ENCODE results near the gene THAP11. TPM values are rescaled to one million over a fixed set of nuclear protein-coding genes. Genes with fewer than 3 reads are reported as not detected.

THAP11 gene
- total and polyA plus RNA-seq, 2 of the 4 experiments (the other 2 are of a cell fraction) = 13.3 to 14.5 TPM

DNA sequence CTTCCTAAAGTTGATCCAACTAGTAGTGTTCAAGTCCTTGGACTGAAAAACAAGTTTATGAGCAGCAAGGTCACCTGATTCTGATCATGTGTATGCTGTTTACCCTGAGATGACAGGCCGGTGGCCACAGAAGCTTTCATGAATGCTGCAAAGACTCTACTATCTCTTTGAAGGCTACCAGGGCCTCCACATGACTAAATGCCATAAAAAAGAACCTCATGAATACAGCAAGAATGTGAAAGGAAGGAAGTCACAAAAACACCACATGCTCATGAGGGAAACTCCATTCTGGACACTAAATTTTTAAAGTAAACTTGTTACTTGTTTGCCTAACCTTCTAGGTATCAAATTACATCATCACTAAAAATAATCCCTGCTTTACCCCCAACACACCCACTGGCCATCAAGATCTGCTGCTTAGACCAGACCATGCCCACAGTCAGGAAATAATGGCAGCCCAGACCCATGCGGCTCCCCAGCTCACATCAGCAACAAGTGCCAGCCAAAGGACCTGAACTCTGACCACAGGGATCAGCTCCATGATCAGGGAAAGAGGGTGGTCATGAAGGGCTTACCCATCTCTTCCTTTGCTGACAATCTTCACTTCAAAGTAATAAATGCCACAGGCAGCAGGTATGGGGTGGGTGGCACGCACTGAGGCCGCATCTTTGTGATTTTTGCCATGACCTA, 37.1 kb upstream of the THAP11 start:
- CTCF ChIA-PET = no interaction called here
- no peak overlapping the region for H3K27ac ChIP-seq (ENCODE audit: insufficient read depth, low read length)

More for the DNA sequence above, 37.1 kb upstream of the THAP11 start:
- DNase-seq (peak; percentile 34), ATAC-seq (ENCODE audit: low read depth) (no peak)
- Histone ChIP-seq H2BK15ac (ENCODE audit: low read depth, low read length) (no peak overlapping the region), H3K9ac (ENCODE audit: low read depth, low read length) (no peak overlapping the region), H2BK20ac (ENCODE audit: low read depth, low read length) (no peak overlapping the region), H2AK5ac (ENCODE audit: low read depth, low read length) (no peak overlapping the region), H3K14ac (replicated peaks; ENCODE audit: low read depth, low read length) (no peak overlapping the region), H3K27me3 (ENCODE audit: control insufficient read depth, insufficient read depth, low read length) (no peaks in the 10 kb centered on the region), H3K36me3 (ENCODE audit: control insufficient read depth, insufficient read depth, low read length) (peaks cover 9% of the 10 kb centered on the region), H4K5ac (ENCODE audit: low read depth, low read length) (no peak overlapping the region), H3K18ac (ENCODE audit: low read depth, low read length) (no peak overlapping the region), H2BK120ac (ENCODE audit: low read depth, low read length) (no peak overlapping the region), H2BK5ac (ENCODE audit: low read depth, low read length, poor library complexity, severe bottlenecking) (no peak overlapping the region), H3K56ac (ENCODE audit: extremely low read depth, insufficient read depth, low read length) (no peak overlapping the region), H4K20me1 (ENCODE audit: insufficient read depth, low read length) (peaks cover 20% of the 10 kb centered on the region; the same call in 1 of the 2 replicates), H4K91ac (ENCODE audit: insufficient read depth, low read depth, low read length) (no peak overlapping the region), H3K23ac (ENCODE audit: low read depth, low read length) (no peak overlapping the region), H2AFZ (replicated peaks; ENCODE audit: low read length, poor library complexity) (peak overlapping the region; percentile 56), H3K9me3 (ENCODE audit: control insufficient read depth, insufficient read depth, low read length) (no peaks in the 10 kb centered on the region), H3K4me1 (ENCODE audit: control insufficient read depth, insufficient read depth, low read length) (peaks cover 6% of the 10 kb centered on the region), H4K8ac (ENCODE audit: low read depth in 2 of 2, low read length in 2 of 2) (no peak overlapping the region), H3K9me1 (ENCODE audit: insufficient read depth, low read length) (peaks cover 18% of the 10 kb centered on the region), H3K79me1 (ENCODE audit: low read depth in 1 of 2, low read length in 2 of 2) (peaks cover 24 to 64% of the 10 kb centered on the region in 2 experiments), H3K4ac (ENCODE audit: low read depth, low read length) (peak overlapping the region; percentile 17), H3K4me2 (ENCODE audit: low read depth, low read length) (peak overlapping the region; percentile 98), H2AK9ac (replicated peaks; ENCODE audit: low read depth, low read length, poor library complexity) (peak overlapping the region; percentile 89), H3K4me3 (ENCODE audit: insufficient read depth, low read depth, low read length) (peak overlapping the region; percentile 76)
- dilution Hi-C loops (cut with HindIII; ENCODE audit: low sequenced_read_pairs, unreplicated experiment) = no loop called here
- BruUV-seq (replicated peaks) = no TSS peak
- no CpG with 5 or more reads among the region's 4 CpGs for WGBS, 2 experiments (ENCODE audit: extremely low coverage in 2 of 2, insufficient read length in 1 of 2)
- intact Hi-C loops (cut with micrococcal nuclease) = loop anchor here (5.0 to 10.0 kb wide), 3 partner anchors 88 to 280 kb away; partner anchors contain the start of genes GFOD2 and RIPOR1
- TF ChIP-seq, protein P1, sequence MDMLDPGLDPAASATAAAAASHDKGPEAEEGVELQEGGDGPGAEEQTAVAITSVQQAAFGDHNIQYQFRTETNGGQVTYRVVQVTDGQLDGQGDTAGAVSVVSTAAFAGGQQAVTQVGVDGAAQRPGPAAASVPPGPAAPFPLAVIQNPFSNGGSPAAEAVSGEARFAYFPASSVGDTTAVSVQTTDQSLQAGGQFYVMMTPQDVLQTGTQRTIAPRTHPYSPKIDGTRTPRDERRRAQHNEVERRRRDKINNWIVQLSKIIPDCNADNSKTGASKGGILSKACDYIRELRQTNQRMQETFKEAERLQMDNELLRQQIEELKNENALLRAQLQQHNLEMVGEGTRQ (IDR thresholded peaks at IDR 0.05; ENCODE audit: low read depth, low read length) = peak; percentile 22; the same call in 1 of the 2 replicates
- TF ChIP-seq FOS (IDR thresholded peaks at IDR 0.05; ENCODE audit: low read depth, low read length) = no peak
- peak; percentile 26; the same call in 1 of the 2 replicates for TF ChIP-seq MXI1 (IDR thresholded peaks at IDR 0.05; ENCODE audit: borderline replicate concordance, low read depth, low read length)
- POLR2A ChIA-PET (ENCODE audit: unreplicated experiment) = no interaction called here
- in situ Hi-C loops (cut with MboI; ENCODE audit: low sequenced_read_pairs) = no loop called here
